Activated naive CD4-positive, alpha-beta T cell (primary cell): ENCODE measurements around the gene NOTCH1.
"Not testable (repeated sequence)": the region's sequence is repeated elsewhere in the genome, so short reads cannot be mapped to it uniquely, and the experiment has no call there.

Experiments
- DNase-seq, 4 experiments: peaks; one replicate each; lab custom pipeline; 2025; lab: John Stamatoyannopoulos, UW

Gene NOTCH1

DNA sequence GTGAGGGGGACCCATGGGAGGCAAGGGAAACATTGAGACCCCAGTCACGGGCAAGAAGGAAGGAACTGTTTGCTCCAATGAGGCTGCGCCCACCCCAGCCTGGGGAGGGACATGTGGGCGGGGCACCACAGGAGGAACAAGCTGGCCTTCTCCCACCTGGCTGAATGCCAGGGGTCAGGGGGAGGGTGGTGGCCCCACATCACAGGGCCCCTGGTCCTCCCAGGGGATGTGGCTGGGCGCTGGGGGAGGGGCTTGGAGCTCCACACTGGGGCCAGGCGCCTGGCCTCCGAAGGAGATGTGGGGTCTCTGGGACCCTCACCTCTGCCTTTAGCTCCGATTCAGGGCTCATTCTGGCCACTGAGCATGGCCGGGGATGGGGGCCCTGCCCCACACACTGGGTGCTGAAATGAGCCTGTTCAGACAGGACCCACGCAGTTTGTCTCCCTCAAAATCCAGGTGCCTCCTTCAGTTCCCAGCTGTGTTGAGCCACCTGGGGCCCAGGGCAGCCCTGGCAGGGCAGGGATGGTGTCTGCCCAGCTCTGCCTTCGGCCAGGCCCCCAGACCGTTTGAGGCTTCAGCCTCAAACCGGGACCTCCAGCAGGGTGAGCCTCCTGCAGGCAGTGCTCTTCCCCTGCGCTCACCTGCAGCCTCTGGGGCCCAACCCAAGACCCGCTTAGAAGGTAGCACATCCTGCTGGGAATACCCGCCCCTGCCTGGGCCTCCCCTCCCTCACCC lies 33.2 kb upstream of the NOTCH1 start:
- no peak for DNase-seq

DNA sequence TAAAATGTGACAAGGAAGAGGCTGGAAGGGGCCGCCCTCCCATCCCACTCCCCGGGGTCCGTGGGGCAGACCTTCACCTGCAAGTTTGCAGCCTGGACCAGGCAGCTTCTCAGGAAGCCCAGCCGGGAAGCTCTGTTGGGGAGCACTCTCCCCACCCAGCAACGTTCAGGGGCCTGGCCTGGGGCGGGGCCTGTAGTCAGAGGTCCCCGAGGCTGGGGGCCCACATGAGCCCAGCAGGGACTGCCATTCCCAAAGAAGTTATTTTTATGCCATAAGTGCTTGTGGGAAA lies 32.7 kb upstream of the NOTCH1 start:
- no peak for DNase-seq

DNA sequence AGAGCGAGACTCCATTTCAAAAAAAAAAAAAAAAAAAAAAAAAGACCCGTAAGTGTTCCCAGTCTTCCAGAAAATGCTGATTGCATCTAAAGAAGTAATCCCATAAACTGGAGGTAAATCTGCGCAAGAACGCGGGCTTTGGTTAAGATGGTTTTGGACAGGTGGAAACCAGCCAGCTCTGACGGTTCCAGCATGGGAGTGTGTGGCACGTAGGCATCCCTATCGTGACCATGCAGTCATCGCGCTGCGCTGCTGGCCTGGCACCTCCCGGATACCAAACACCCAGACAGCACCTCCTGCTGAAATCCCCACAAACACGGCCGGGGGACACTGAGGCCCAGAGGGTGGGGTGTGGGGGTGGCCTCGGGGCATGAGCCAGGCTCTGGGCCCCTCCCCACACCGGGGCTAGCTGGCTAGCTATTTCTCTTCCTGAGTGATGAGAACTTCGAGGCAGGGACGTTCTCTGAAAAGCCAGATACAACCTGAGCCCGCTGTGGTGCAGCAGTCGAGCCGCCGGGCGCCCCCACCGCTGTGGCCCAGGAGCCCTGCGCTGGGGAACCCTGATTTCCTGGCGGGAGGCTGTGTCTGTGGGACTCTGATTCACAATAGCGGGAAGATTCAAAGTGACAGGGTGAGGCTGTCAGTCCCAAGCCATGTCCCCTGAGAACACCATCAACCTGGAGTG lies 32.2 kb upstream of the NOTCH1 start:
- no peak for DNase-seq

DNA sequence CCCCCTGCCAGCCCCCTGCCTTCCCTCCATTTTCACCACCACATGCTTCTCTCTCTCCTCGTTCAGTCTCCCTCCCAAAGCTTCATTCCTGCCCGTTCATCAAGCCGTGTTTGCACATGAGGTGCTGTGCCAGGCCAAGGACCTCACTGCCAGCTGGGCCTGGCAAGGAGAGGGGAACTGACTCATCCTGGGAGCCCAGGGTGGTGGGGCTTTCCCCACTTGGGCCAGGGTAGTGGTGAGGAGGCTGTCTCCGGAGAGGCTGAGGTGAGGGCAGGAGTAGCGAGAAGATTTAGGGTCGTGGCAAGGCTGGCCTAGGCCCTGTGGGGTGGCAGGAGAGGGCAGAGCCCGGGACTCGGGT lies 30.4 kb upstream of the NOTCH1 start:
- DNase-seq, result no peak

DNA sequence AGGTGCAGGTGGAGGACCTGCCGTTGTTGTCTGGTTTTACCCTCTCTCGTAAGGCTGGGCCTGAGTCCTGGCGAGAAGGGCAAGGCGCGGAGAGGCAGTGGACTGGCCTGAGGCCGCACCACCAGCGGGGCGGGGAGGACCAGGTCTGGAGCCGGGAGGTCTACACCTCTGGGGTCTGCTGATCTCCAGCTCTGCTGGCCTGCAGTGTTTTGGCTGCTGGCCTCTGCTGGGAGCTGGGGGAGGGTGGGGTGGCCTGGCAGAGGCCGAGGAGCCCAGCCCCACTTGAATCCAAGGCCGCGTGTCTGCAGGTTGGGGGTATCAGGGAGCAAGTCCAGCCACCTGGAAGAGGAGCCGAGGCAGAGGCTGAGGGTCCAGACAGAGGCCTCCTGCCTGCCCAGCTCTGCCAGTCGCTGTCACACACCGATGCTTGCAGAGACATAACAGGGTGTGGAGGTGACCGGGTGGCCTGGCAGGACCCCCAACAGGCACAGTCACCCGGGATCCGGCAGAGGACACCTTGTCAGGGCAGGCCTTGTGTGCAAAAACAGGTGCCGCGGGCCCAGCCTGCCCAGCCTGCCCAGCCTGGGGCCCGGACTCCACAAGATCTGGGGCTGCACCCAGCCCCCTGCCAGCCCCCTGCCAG lies 29.9 kb upstream of the NOTCH1 start:
- no peak for DNase-seq

DNA sequence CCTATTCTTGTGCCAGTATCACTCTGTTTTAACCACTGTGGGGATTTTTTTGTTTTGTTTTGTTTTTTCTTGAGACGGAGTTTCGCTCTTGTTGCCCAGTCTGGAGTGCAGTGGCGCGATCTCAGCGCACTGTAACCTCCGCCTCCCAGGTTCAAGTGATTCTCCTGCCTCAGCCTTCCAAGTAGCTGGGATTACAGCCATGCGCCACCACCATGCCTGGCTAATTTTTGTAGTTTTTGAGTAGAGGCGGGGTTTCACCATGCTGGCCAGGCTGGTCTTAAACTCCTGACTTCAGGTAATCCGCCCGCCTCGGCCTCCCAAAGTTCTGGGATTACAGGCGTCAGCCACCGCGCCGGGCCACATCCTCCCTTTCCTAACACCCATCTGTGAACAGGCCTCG lies 28.8 kb upstream of the NOTCH1 start:
- not testable (repeated sequence) for DNase-seq

DNA sequence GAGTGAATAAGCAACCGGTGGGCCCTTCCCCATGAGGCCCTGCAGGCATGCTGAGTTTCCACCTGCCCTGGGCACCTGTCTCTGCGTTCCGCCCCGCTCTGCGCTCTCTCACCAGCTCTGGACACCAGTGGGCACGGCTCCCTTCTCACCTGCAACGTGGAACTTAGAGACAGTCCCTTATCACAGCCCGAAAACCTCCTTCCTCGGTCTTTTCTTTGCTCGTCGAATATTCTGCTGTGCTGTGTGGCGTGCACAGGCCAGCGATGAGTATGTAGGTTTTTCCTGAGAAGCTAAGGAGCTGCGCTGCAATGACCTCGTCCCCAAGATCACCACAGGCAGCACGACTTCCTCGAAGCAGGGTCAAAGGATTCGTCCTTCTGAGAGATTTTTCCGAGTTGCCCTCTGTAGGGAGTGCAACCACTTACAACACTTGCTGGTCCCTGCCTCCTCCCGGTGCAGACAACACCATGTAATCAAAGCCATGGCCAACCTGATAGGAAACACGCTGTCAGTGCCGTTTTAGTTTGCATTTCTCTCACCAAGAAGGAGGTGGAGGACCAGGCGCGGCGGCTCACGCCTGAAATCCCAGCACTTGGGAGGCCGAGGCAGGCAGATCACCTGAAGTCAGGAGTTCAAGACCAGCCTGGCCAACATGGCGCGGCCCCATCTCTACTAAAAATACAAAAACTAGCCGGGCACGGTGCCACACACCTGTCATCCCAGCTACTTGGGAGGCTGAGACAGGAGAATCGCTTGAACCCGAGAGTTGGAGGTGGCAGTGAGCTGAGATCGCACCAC lies 27.2 kb upstream of the NOTCH1 start:
- no peak for DNase-seq

DNA sequence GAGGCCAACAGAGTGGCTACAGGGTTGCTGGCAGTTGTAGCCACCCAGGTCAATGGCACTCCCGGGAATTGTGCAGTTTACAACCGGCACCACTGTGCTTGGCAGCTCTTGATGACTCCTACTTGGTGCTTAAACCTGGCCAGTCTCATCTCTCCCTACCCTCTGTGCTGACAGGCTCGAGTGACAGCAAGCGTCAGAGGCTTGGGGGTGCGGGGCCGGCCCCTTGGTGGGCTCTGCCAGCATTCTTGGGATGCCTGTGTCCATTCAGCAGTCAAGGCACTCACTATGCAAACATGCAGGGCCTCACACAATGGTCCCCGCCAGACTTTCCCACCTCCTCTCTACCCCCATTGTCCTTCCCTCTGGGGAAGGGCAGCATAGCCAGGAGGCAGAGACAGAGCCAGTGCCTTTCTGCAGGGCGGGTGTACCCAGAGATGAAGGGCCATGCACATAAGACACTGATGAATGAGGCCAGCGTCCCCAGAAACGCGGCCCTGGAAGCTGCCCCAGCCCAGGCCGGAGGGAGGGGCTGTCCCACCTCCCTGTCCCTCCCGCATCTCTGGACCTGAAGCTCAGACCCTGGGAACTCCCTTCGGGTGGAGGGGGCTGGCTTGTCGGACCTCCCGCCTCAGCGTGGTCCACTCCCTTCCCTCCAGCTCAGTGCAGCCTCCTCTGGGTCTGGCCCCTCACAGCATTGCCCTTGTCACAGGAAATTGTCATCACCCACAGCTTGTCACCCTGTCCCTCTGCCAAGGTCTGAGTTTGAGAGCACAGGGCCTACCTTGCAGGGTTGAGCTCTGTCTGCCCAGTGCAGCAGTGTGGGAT lies 26.4 kb upstream of the NOTCH1 start:
- DNase-seq, result no peak

DNA sequence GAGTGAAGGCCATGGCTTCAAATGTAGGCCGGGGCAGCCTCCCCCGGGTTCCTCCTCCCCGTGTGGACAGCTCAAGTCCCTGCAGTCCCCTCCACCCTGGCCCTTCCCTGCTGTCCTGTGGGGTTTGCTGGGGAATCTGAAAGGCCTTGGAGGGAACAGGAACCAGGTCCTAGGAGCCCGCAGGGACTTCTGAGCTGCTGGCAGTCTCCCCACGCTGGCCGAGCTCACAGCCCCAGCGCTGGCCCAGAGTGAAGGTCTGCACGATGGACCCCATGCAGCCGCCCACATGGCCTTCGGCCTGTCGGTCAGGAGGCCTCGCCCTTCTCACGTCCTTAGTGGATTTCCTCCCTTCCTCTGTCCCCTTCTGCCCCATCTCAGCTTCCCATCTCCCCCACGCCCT lies 25.7 kb upstream of the NOTCH1 start:
- DNase-seq, result no peak

DNA sequence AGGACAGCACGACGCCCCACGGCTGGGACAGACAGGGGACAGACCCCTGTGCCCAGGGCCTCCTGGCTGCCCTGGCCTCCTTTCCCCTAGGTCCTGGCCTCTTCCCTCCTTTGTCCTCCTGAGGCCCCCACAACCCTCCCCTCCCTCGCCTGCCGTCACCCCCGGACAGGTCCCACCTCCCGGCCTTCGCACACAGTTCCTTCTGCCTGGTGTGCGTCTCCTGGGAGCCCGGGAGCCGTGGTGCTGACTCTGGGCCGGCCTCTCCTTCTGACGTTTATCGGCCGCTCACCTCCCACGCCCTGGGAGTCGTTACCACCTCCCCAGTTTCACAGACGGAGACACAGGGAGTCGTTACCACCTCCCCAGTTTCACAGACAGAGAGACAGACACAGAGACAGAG lies 25.1 kb upstream of the NOTCH1 start:
- no peak for DNase-seq

DNA sequence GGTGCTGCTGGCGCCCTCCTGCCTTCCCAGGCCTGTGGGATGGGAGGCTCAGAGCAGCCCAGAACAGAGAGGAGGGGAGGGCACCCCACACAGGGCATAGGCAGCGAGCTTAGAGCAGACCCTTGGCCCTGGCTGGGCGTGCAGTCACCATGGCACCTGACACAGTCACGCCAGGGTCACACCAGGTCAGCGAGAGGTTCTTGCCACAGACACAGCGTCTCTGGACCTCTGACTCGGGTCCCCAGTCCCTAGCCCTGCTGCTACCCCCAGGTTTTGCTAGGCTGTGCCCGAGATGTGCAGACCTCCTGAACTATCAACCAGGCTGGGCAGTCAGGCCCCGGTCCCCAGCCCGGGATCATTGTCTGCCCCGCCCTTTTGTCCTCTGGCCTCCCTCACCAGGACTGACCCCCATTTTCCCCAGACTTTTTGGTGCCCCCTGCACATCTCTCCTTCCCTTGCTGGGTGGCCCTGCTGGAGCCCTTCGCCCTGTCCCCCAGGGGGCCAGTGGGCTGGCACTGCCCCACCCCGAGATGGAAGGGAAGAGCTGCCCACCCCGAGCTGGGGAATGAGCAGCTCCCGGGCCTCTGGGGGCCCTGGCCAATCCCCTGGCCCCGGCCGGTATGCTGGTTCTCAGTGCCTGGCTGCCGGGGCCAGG lies 24.5 kb upstream of the NOTCH1 start:
- DNase-seq, result no peak

DNA sequence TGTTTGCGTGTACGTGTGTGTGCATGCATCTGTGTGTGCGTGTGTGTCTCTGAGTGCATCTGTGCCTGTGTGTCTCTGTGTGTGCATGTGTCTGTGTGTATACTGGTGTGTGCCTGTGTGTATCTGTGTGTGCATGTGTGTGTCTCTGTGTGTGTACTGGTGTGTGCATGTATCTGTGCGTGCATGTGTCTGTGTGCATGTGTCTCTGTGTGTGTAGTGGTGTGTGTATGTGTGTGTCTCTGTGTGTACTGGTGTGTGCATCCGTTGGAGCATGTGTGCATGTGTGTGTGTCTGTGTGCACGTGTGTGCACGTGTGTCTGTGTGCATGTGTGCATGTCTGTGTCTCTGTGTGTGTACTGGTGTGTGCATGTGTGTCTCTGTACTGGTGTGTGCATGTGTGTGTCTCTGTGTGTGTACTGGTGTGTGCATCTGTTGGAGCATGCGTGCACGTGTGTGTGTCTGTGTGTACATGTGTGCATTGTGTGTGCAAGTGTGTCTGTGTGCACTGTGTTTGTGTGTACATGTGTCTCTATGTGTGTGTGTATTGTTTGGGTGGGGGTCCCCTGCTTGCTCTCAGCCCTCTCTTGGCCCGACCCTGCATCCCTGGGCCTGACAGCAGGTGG lies 23.8 kb upstream of the NOTCH1 start:
- no peak for DNase-seq

DNA sequence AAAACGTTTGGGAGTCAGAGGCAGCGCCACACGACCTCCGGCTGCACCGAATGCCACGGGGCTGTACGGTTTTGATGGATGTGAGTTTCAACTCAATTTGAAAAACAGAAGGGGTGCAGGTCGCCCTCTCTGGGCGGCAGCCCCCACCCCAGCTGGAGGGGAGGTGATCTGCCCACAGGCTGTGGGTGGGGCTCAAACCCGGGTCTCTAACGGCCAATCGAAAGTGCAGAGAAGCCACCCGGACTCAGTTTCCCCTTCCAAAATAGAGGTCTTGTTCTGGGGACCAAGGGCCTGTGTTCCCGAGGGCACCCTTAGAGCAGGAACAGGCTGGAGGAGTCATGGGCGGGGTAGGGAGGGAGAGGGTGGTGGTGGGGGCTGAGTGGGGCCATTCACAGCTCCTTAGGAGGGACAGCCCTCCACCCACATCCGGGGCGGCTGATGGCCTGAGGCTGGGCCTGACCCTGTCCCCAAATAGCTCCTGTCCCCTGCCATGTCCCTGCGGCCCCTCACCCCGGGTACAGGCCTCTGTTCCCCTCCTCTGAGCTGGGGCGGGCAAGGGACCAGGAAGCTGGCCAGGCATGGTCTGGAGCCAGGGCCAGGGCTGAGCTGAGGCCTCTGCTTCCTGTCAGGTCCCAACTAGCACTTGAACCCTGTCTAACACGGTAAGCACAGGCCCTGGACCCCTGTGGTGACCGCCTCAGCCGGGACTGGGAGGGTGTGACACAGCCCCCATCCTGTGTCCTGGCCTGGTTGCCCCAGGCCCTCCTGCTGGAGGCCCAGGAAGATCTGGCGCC lies 22.6 kb upstream of the NOTCH1 start:
- no peak for DNase-seq

DNA sequence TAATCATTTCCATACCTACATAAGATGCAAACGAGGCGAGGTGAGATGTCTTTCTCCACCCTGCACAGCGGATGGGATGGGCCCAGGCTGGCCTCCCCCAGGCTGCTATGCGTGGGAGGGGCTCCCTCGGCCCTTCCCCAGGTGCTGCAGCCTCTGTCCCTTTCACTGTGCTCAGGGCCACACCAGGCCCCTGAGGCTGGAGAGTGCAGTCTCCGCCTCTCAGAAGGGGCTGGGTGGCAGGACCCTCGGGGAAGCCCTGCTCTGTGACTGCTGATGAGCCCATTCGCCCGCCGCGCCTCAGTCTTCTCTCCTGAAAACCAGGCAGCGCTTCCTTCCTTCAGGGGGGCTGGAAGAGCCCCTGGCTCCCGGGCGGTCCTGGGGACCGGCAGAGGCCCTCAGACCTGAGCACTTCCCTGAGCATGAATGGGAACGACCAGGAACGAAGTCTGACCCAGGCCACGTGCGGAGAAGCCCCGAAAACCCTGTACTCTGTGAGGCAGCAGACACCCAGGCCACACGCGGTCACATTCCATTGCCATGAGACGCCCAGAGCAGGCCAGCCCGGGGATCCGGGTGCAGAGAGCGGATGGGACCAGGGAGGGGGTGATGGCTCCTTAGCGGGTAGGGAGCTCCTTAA lies 21.9 kb upstream of the NOTCH1 start:
- no peak for DNase-seq

DNA sequence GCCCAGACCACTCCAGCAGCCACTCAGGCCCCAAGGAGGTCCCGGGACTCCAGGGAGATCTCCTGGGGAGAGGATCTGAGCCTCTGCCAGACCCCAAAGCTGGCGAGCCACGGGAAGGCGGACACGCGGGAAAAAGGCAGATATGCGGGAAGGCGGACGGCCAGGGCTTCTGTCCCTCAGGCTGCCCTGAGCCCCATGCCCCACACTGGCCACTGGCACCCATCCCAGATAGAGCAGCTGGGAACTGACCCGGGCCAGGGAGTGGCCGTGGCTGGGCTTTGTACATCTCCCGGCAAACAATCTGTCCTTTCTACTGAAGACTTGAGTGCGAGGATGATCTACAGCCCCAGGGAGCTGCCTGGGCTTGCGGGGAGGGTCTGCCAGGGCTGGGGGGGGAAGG lies 21.1 kb upstream of the NOTCH1 start:
- no peak for DNase-seq

DNA sequence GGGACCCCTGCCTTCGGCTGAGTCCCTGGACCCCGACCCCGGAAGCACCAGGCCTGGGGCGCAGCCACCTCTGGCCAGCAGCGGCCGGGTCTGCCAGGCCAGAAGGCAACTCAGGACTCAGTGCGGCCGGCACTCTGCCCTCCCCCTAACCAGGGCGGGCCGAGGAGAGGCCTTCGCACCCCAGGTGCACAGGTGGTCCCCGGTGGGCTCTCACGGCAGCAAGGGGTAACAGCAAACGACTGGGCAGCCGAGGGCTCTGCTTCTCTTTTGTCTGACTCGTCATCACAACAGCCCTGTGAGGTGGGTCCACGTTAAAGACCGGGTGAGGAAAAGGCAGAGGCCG lies 20.7 kb upstream of the NOTCH1 start:
- DNase-seq, result no peak

DNA sequence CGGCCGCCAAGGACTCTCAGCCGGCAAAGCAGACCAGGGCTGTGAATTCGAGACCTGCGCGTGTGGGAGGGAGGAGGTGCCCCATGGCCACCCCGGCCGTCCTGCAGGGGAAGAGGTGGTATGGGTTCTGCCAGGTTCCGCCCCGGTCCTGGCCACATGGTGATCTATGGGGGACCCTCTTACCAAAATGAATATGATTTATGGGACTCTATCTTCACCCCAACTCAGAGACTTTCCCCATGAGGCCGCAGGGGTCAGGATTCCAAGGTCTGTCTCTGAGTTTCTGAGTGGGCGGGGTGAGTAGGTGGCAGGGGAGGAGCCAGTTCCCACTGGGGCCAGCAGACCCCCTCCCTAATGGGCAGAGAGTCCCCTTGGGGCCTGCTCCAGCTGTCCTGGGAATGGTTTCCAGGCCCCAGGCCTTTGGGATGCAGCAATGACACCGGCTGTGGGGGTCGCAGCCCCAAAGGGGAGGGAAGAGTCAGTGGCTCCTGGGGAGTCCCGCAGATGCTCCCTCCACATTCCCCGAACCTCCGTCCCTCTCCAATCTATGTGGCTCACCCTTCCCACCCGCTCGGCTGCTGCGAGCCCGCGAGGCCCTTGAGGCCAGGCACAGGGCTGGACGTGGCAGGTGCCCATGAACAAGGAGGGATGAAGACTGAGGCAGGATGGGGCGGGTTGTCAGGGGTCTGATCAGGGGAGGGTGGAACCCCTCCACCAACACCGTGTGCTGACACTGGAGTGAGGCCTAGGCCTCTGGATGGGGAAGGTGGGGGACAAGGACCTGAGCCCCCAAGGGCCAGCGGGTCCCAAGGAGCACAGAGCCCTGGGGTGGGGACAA lies 20.1 kb upstream of the NOTCH1 start:
- DNase-seq, result no peak

DNA sequence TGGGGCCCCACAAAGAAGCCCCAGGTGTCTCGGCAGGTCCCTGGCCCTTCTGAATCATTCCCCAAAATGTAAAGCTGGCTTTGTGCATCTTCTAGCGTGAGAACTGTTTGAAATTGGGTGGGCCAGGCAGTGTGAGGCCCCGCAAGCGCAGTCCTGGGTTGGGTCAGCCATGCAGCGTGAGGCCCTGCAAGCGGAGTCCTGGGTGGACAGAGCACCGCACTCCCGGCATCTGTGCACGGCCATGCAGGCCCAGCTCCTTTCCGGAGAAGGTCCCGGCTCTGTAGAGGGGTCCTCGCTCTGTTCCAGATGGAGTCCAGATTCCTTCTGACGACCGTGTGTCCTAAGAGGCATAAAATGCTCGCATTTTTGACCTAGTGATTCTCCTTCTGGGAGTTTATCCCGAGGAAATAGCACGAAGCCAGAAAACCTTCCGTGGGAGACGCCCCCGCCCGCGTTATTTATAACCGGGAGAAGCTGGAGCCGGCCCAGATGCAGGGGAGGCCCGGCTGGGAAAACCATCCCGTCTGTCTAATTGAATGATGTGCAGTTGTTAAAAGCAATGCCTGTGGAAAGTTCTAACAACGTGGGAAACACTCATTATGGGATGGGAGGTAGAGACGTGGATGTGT lies 19.4 kb upstream of the NOTCH1 start:
- no peak for DNase-seq
